Measurements from ENCODE around the gene POLDIP2. TPM values are rescaled to one million over a fixed set of nuclear protein-coding genes. Genes with fewer than 3 reads are reported as not detected.

The POLDIP2 gene
- total and polyA plus RNA-seq, 2 of the 13 experiments (the other 11 are each of a cell fraction or from before 2014, with no cell fraction given), result 85.9 to 114 TPM

GRCh38 chr17:28405632-28406472 is 48.5 kb upstream of the POLDIP2 start, which contains the start of gene SLC46A1 (continued):
- 0 out of 2 replicates have a peak, but pooled peaks have one; percentile 29 for TF ChIP-seq HOXA9 (CRISPR knock-in tag; IDR thresholded peaks at IDR 0.05; ENCODE audit: borderline replicate concordance)
- no peak for TF ChIP-seq LRRFIP1 (CRISPR knock-in tag; conservative IDR thresholded peaks at IDR 0.05)
- TF ChIP-seq HDAC6 (IDR thresholded peaks at IDR 0.05; ENCODE audit: low read depth, low read length), result no peak
- TF ChIP-seq TP53 (CRISPR knock-in tag; conservative IDR thresholded peaks at IDR 0.05), result no peak
- no peak for TF ChIP-seq AGO1 (IDR thresholded peaks at IDR 0.05; ENCODE audit: low read depth, low read length, poor library complexity, severe bottlenecking)
- TF ChIP-seq, protein P1, sequence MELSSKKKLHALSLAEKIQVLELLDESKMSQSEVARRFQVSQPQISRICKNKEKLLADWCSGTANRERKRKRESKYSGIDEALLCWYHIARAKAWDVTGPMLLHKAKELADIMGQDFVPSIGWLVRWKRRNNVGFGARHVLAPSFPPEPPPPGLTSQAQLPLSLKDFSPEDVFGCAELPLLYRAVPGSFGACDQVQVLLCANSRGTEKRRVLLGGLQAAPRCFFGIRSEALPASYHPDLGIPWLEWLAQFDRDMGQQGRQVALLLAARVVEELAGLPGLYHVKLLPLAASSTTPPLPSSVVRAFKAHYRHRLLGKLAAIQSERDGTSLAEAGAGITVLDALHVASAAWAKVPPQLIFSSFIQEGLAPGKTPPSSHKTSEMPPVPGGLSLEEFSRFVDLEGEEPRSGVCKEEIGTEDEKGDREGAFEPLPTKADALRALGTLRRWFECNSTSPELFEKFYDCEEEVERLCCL (CRISPR knock-in tag; IDR thresholded peaks at IDR 0.05; ENCODE audit: borderline replicate concordance), result no peak
- no peak for TF ChIP-seq FOXJ3 (CRISPR knock-in tag; IDR thresholded peaks at IDR 0.05; ENCODE audit: borderline replicate concordance)
- no peak for TF ChIP-seq SNRNP70 (IDR thresholded peaks at IDR 0.05; ENCODE audit: low read depth, low read length)
- no peak for TF ChIP-seq SOX5 (CRISPR knock-in tag; IDR thresholded peaks at IDR 0.05; ENCODE audit: borderline replicate concordance)
- TF ChIP-seq THAP11 (CRISPR knock-in tag; IDR thresholded peaks at IDR 0.05), result 0 out of 2 replicates have a peak, but pooled peaks have one; percentile 12
- TF ChIP-seq ZFP82 (CRISPR knock-in tag; IDR thresholded peaks at IDR 0.05; ENCODE audit: borderline replicate concordance), result no peak
- TF ChIP-seq ZEB1 (IDR thresholded peaks at IDR 0.05; ENCODE audit: insufficient replicate concordance, low read depth), result peak; percentile 84
- peak; percentile 65; the same call in 1 of the 2 replicates for TF ChIP-seq ZMYM4 (CRISPR knock-in tag; IDR thresholded peaks at IDR 0.05)
- TF ChIP-seq SMARCC2 (IDR thresholded peaks at IDR 0.05), result no peak
- TF ChIP-seq GPN1 (CRISPR knock-in tag; IDR thresholded peaks at IDR 0.05; ENCODE audit: borderline replicate concordance), result no peak
- no peak; the same call in 1 of the 2 replicates for TF ChIP-seq ZNF691 (CRISPR knock-in tag; IDR thresholded peaks at IDR 0.05; ENCODE audit: borderline replicate concordance, low read depth)
- peak; percentile 22; the same call in 1 of the 2 replicates for TF ChIP-seq ZBTB7A (CRISPR knock-in tag; IDR thresholded peaks at IDR 0.05)
- no peak for TF ChIP-seq KLF13 (CRISPR knock-in tag; IDR thresholded peaks at IDR 0.05)
- TF ChIP-seq ZNF124 (CRISPR knock-in tag; IDR thresholded peaks at IDR 0.05), result peak; percentile 26; the same call in 1 of the 2 replicates
- TF ChIP-seq ZNF18 (CRISPR knock-in tag; IDR thresholded peaks at IDR 0.05; ENCODE audit: insufficient replicate concordance), result no peak
- no peak for TF ChIP-seq ZNF333 (CRISPR knock-in tag; IDR thresholded peaks at IDR 0.05; ENCODE audit: borderline replicate concordance)
- no peak for TF ChIP-seq ZNF20 (CRISPR knock-in tag; IDR thresholded peaks at IDR 0.05)
- no peak for TF ChIP-seq CHCHD3 (CRISPR knock-in tag; IDR thresholded peaks at IDR 0.05)
